NB4 (cell line): ENCODE measurements around the gene ARHGEF18.

Source experiments
- DNase-seq: peaks from one replicate; pipeline ENCODE4 v3.0.0; 2010; ENCODE audit warnings: low read depth
- H3K4me3 ChIP-seq: one replicate; pipeline ENCODE4 v1.5.1; 2011; ENCODE audit warnings: mild to moderate bottlenecking, low read depth, low read length, moderate library complexity
- MAX ChIP-seq: IDR thresholded peaks from 2 replicates; pipeline ENCODE4 v1.6.1; 2011; ENCODE audit warnings: low read depth, low read length
- MYC ChIP-seq: IDR thresholded peaks from 2 replicates; pipeline ENCODE4 v1.6.1; 2011; ENCODE audit warnings: low read depth, low read length
- POLR2A ChIP-seq: IDR thresholded peaks from 2 replicates; pipeline ENCODE4 v1.6.1; 2011; ENCODE audit warnings: mild to moderate bottlenecking; ENCODE audit not compliant: insufficient read length; ENCODE audit errors: extremely low read depth
- TF ChIP-seq, protein P1 (sequence below): IDR thresholded peaks from one replicate; pipeline ENCODE4 v1.5.1; 2012; ENCODE audit warnings: low read depth, low read length

Gene ARHGEF18

DNA sequence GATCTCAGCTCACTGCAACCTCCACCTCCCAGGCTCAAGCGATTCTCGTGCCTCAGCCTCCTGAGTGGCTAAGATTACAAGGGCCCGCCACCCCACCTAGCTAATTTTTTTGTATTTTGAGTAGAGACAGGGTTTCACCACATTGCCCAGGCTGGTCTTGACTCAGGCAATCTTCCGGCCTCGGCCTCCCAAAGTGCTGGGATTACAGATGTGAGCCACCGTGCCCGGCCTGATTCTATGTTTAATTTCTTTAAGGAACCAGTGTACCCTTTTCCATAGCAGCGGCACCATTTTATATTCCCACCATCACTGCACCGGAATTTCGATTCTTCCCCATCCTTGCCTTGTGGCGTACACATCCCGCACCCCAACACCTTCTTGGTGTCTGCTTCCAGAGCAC is 36.8 kb upstream of the ARHGEF18 start:
- TF ChIP-seq, protein P1, sequence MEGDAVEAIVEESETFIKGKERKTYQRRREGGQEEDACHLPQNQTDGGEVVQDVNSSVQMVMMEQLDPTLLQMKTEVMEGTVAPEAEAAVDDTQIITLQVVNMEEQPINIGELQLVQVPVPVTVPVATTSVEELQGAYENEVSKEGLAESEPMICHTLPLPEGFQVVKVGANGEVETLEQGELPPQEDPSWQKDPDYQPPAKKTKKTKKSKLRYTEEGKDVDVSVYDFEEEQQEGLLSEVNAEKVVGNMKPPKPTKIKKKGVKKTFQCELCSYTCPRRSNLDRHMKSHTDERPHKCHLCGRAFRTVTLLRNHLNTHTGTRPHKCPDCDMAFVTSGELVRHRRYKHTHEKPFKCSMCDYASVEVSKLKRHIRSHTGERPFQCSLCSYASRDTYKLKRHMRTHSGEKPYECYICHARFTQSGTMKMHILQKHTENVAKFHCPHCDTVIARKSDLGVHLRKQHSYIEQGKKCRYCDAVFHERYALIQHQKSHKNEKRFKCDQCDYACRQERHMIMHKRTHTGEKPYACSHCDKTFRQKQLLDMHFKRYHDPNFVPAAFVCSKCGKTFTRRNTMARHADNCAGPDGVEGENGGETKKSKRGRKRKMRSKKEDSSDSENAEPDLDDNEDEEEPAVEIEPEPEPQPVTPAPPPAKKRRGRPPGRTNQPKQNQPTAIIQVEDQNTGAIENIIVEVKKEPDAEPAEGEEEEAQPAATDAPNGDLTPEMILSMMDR, result no peak
- TF ChIP-seq MAX, result no peak
- no peak for TF ChIP-seq POLR2A
- no peak for TF ChIP-seq MYC

GRCh38 chr19:7312816-7313215 is 35.9 kb upstream of the ARHGEF18 start:
- no peak overlapping the region for H3K4me3 ChIP-seq
- no peak for DNase-seq
- TF ChIP-seq, protein P1, result no peak
- TF ChIP-seq MAX (no peak), POLR2A (no peak), MYC (no peak)

More for the DNA sequence above, 36.8 kb upstream of the ARHGEF18 start:
- H3K4me3 ChIP-seq, result no peak overlapping the region
- DNase-seq, result no peak

DNA sequence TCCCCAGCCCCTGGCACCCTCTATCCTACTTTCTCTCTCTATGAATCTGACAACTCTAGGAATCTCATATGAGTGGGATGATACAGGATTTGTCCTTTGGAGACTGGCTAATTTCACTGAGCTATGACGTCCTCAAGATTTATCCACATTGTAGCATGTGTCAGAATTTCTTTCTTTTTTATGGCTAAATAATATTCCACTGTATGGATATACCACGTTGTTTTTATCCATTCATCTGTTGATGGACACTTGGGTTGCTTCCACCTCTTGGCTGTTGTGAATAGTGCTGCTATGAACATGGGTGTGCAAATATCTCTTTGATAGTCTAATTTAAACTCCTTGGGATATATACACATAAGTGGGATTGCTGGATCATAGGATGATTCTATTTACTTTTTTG is 30.6 kb upstream of the ARHGEF18 start:
- TF ChIP-seq, protein P1, result no peak
- no peak overlapping the region for H3K4me3 ChIP-seq
- DNase-seq, result no peak

DNA sequence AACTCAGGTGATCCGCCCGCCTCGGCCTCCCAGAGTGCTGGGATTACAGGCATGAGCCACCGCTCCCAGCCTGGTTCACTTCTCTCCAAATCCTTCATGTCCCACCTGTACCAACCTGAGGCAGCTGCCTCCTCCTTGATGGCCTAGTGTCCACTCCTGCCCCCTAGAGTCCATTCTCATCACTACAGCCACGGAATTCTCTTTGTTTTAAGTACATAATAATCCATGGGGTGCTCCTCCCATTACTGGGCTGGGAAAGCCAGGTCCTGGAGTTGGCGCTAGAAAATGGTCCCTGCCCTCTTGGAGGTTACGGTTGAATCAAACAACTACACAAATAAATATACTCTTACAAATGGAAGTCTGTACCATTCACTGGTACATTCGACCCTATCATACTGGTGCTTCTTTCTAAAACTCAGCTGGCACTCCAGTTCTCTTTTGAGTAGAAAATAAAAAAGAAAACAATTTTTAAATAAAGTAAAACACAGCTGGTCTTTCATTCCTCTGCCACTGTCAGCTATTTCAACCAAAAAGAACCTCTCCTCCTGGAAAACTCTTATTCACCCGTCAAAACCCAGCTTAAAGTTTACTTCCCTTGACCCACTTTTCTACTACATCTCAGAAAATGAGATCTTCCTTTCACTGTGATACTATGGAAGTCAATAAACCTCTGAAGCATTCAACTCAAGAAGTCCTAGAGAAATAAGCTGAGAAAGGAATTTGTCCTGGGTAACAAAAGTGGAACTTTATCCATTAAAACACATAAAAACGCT is 22.4 kb upstream of the ARHGEF18 start:
- peak; percentile 69 for DNase-seq
- TF ChIP-seq, protein P1, result peak; percentile 66
- no peak for TF ChIP-seq POLR2A
- TF ChIP-seq MYC, result no peak

GRCh38 chr19:7327802-7328201 is 20.9 kb upstream of the ARHGEF18 start:
- TF ChIP-seq, protein P1, result no peak
- TF ChIP-seq MAX (no peak), POLR2A (no peak), MYC (no peak)
- H3K4me3 ChIP-seq, result no peak overlapping the region
- DNase-seq, result no peak

More for the DNA sequence above, 22.4 kb upstream of the ARHGEF18 start:
- H3K4me3 ChIP-seq, result no peak overlapping the region

DNA sequence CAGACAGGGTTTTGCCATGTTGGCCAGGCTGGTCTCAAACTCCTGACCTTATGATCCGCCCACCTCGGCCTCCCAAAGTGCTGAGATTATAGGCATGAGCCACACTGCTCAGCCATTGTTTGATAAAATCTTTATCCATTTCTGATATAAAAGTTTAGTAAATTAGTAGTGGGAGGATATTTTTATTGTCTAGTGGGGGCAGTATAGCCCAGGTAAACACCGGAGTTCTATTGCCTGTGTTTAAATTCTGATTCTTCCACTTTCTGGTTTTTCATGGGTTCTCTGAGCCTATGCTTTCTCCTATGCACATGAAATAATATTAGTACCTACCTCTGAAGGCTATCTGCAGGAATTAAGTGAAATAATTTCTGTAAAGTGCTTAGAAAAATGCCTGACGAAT is 20.1 kb upstream of the ARHGEF18 start:
- no peak for TF ChIP-seq POLR2A
- TF ChIP-seq MYC, result no peak
- TF ChIP-seq, protein P1, result peak; percentile 3
- no peak for TF ChIP-seq MAX
- peak; percentile 50 for DNase-seq
- H3K4me3 ChIP-seq, result no peak overlapping the region
